ENCODE results near the gene SKA1. TPM values are rescaled to one million over a fixed set of nuclear protein-coding genes. Genes with fewer than 3 reads are reported as not detected.
A peak's percentile ranks its signal among the peaks of the same experiment; 100 is the strongest.

SKA1 gene, protein sequence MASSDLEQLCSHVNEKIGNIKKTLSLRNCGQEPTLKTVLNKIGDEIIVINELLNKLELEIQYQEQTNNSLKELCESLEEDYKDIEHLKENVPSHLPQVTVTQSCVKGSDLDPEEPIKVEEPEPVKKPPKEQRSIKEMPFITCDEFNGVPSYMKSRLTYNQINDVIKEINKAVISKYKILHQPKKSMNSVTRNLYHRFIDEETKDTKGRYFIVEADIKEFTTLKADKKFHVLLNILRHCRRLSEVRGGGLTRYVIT
- total RNA-seq = 5.5 and 7.5 TPM in 2 replicates
- polyA plus RNA-seq = 1.5 and 4.0 TPM in 2 replicates

DNA sequence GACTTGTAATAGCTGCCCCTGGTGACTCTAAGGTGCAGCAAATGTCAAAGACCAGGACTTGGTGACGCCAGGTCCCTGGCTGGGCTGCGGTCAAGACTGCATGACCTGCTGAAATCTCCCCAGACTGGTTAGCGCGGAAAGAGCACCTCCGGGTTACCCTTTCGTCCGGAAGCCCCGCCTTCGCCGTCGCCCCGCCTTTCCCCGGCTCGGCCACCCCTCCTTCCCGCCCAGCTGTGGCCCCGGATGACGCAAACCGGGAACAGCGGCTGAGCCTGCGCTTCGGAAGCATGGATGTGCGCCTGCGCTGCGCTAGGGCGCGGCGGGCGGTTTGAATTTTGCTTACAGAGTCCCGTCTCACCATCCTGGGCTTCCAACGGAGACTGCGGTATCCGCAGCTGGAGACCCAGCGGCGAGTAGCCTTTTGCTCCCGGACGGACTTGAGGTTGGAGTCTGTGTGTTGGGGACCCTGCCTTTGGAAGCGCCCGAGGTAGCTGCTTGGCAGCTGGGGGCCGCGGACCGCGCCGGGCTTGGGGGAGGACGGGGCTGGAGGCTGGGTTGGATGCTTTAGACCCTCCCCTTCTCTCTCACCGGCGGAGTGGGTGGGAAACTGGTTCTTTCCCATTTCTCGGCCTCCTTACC, at the start of gene SKA1:
Gene SKA1 (plus strand): TSS at position 294 of the 639 bp plus-strand sequence. CDS start 785 bp downstream, outside the sequence.
- Histone ChIP-seq H3K79me2 (peaks cover 10% of the 10 kb centered on the region), H3K4me2 (peak within 1 kb of the TSS; percentile 96), H3K9me3 (ENCODE audit: low read depth) (no peaks in the 10 kb centered on the region), H3K4me3 (peak within 1 kb of the TSS; percentile 68), H2AFZ (peak within 1 kb of the TSS; percentile 90), H3K9me2 (replicated peaks; ENCODE audit: insufficient read depth) (no peaks in the 10 kb centered on the region), H3K36me3 (replicated peaks; ENCODE audit: insufficient read depth, low read depth) (no peaks in the 10 kb centered on the region), H4K20me1 (ENCODE audit: insufficient read depth, poor library complexity, severe bottlenecking) (no peaks in the 10 kb centered on the region), H3K4me1 (ENCODE audit: insufficient read depth) (no peaks in the 10 kb centered on the region), H3K27me3 (no peaks in the 10 kb centered on the region), H3K27ac (peak within 1 kb of the TSS; percentile 95)
- DNase-seq (ENCODE audit: low spot score) = peak; percentile 97
- TF ChIP-seq CTCF (IDR thresholded peaks at IDR 0.05; ENCODE audit: poor library complexity) (no peak), EZH2phosphoT487 (IDR thresholded peaks at IDR 0.05; ENCODE audit: low read depth, severe bottlenecking, unreplicated experiment) (no peak), EZH2 (IDR thresholded peaks at IDR 0.05; ENCODE audit: borderline replicate concordance) (no peak)
- under 1% methylated on average over 40 of the region's 47 CpGs for WGBS (ENCODE audit: low lambda C conversion rate, missing lambda C conversion rate)

- no peak overlapping the region for H3K4me2 ChIP-seq
- no peaks in the 10 kb centered on the region for H4K20me1 ChIP-seq (ENCODE audit: insufficient read depth, poor library complexity, severe bottlenecking)
- H2AFZ ChIP-seq = no peak overlapping the region
- no peaks in the 10 kb centered on the region for H3K9me3 ChIP-seq (ENCODE audit: low read depth)
- H3K79me2 ChIP-seq = no peaks in the 10 kb centered on the region
- 86% methylated on average over 3 of the region's 3 CpGs for WGBS (ENCODE audit: low lambda C conversion rate, missing lambda C conversion rate)
- H3K27ac ChIP-seq = no peak overlapping the region
- DNase-seq (ENCODE audit: low spot score) = no peak
- no peak overlapping the region for H3K4me3 ChIP-seq
- no peaks in the 10 kb centered on the region for H3K27me3 ChIP-seq
- H3K36me3 ChIP-seq (replicated peaks; ENCODE audit: insufficient read depth, low read depth) = no peaks in the 10 kb centered on the region
- H3K9me2 ChIP-seq (replicated peaks; ENCODE audit: insufficient read depth) = no peaks in the 10 kb centered on the region
- TF ChIP-seq CTCF (IDR thresholded peaks at IDR 0.05; ENCODE audit: poor library complexity) (no peak), EZH2phosphoT487 (IDR thresholded peaks at IDR 0.05; ENCODE audit: low read depth, severe bottlenecking, unreplicated experiment) (no peak), EZH2 (IDR thresholded peaks at IDR 0.05; ENCODE audit: borderline replicate concordance) (no peak)
- H3K4me1 ChIP-seq (ENCODE audit: insufficient read depth) = no peaks in the 10 kb centered on the region
These were observed 46.9 kb upstream of the SKA1 start for GRCh38 chr18:50327983-50328382.

- Histone ChIP-seq H3K36me3 (replicated peaks; ENCODE audit: insufficient read depth, low read depth) (no peaks in the 10 kb centered on the region), H3K4me1 (ENCODE audit: insufficient read depth) (no peaks in the 10 kb centered on the region), H3K9me3 (ENCODE audit: low read depth) (no peaks in the 10 kb centered on the region), H3K27me3 (no peaks in the 10 kb centered on the region), H2AFZ (no peak overlapping the region), H3K4me3 (no peak overlapping the region), H3K9me2 (replicated peaks; ENCODE audit: insufficient read depth) (no peaks in the 10 kb centered on the region), H4K20me1 (ENCODE audit: insufficient read depth, poor library complexity, severe bottlenecking) (no peaks in the 10 kb centered on the region), H3K4me2 (no peak overlapping the region), H3K79me2 (no peaks in the 10 kb centered on the region), H3K27ac (no peak overlapping the region)
- TF ChIP-seq EZH2phosphoT487 (IDR thresholded peaks at IDR 0.05; ENCODE audit: low read depth, severe bottlenecking, unreplicated experiment) = no peak
- TF ChIP-seq CTCF (IDR thresholded peaks at IDR 0.05; ENCODE audit: poor library complexity) = no peak
- TF ChIP-seq EZH2 (IDR thresholded peaks at IDR 0.05; ENCODE audit: borderline replicate concordance) = no peak
- no peak for DNase-seq (ENCODE audit: low spot score)
These were observed 44.7 kb upstream of the SKA1 start for GRCh38 chr18:50330176-50330575.

Measured in hepatocyte (in vitro differentiated cells).